ENCODE measurements around the gene NAALADL2. TPM values are rescaled to one million over a fixed set of nuclear protein-coding genes. Genes with fewer than 3 reads are reported as not detected.

Gene NAALADL2
- total and polyA plus RNA-seq, 2 donors (not counting 3 experiments of a cell fraction or from before 2014, with no cell fraction given), result 1.1 to 4.0 TPM

DNA sequence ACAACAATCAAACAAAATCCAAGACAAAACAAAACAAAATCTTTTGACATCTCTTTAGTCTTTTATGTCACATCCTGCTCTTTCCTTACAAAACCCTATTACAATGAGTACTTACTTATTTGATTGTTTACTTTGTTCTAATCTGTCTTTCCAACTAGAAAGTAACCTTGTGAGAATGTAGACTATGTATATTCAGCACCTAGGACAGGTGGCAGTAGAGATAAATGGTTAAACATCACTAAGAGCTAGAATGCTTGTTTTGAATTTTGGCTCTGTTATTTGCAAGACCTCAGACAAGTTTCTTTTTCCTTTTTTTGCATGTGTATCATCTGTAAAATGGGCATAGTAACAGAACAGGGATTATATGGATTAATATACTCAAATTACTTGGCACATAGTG lies 33.1 kb upstream of the NAALADL2 start:
- BruUV-seq (replicated peaks), result no TSS peak
- dilution Hi-C loops (cut with MboI; ENCODE audit: extremely low pct_ligation_motif_present, low sequenced_read_pairs), result no loop called here
- Histone ChIP-seq H2AFZ (ENCODE audit: low read depth, low read length) (no peak overlapping the region), H3K79me2 (ENCODE audit: control insufficient read depth, insufficient read depth, low read length) (no peaks in the 10 kb centered on the region), H3K4me2 (ENCODE audit: insufficient read depth, low read length) (no peak overlapping the region), H3K9me3 (replicated peaks; ENCODE audit: control insufficient read depth, insufficient read depth, low read length) (no peaks in the 10 kb centered on the region), H3K36me3 (ENCODE audit: control insufficient read depth in 2 of 2, extremely low read depth in 1 of 2, insufficient read depth in 2 of 2, low read length in 2 of 2) (no peaks in the 10 kb centered on the region), H3K4me3 (replicated peaks in 1 of 3; ENCODE audit: insufficient read depth in 1 of 3, low read depth in 1 of 3, low read length in 3 of 3) (no peak overlapping the region), H4K20me1 (replicated peaks; ENCODE audit: control insufficient read depth, extremely low read depth, insufficient read depth, low read length) (no peaks in the 10 kb centered on the region), H3K9me1 (replicated peaks; ENCODE audit: control insufficient read depth, extremely low read depth, insufficient read depth, low read length) (no peaks in the 10 kb centered on the region), H3K4me1 (ENCODE audit: control insufficient read depth, extremely low read depth, insufficient read depth, low read length) (no peaks in the 10 kb centered on the region), H3K27me3 (ENCODE audit: control insufficient read depth in 2 of 2, insufficient read depth in 2 of 2, low read length in 2 of 2) (no peaks in the 10 kb centered on the region), H3K27ac (ENCODE audit: insufficient read depth, low read depth, low read length) (no peak overlapping the region), H3K9ac (replicated peaks; ENCODE audit: extremely low read depth, insufficient read depth, low read length) (no peak overlapping the region)
- CTCF ChIA-PET, result no interaction called here
- intact Hi-C loops (cut with micrococcal nuclease), result no loop called here
- TF ChIP-seq POLR2A (IDR thresholded peaks at IDR 0.05; ENCODE audit: low read depth, low read length) (no peak), MYC (IDR thresholded peaks at IDR 0.05; ENCODE audit: low read depth, low read length) (no peak)
- FAIRE-seq (no peak), DNase-seq (ENCODE audit: low read depth, low spot score) (no peak)
- POLR2A ChIA-PET, result no interaction called here

DNA sequence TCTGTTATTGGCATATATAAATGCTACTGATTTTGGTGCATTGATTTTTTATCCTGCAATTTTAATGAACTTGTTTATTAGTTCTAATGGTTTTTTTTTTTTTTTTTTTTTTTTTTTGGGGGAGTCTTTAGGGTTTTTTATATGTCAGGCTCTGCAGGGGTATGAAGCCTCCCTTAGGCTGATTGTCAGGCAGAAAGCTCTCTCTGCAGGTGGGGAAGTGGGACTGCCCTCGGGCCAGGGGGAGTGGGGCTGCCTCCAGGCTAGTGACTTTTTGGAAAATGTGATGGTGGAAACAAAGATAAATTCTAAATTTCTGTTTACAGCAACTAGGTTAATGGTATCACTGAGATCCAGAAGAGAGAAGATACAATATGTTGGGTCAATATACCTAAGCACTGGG lies 14.4 kb upstream of the NAALADL2 start:
- H2AFZ ChIP-seq (ENCODE audit: low read depth, low read length), result no peak overlapping the region
- H3K9me3 ChIP-seq (replicated peaks; ENCODE audit: control insufficient read depth, insufficient read depth, low read length), result no peaks in the 10 kb centered on the region
- BruUV-seq (replicated peaks), result no TSS peak
- dilution Hi-C loops (cut with MboI; ENCODE audit: extremely low pct_ligation_motif_present, low sequenced_read_pairs) (no loop called here), intact Hi-C loops (cut with micrococcal nuclease) (no loop called here)
- H3K36me3 ChIP-seq (ENCODE audit: control insufficient read depth in 2 of 2, extremely low read depth in 1 of 2, insufficient read depth in 2 of 2, low read length in 2 of 2), result no peaks in the 10 kb centered on the region
- H3K4me2 ChIP-seq (ENCODE audit: insufficient read depth, low read length), result no peak overlapping the region
- ChIA-PET POLR2A (no interaction called here), CTCF (no interaction called here)
- no peak for FAIRE-seq
- H3K27me3 ChIP-seq (ENCODE audit: control insufficient read depth in 2 of 2, insufficient read depth in 2 of 2, low read length in 2 of 2), result no peaks in the 10 kb centered on the region
- no peak overlapping the region for H3K4me3 ChIP-seq (replicated peaks in 1 of 3; ENCODE audit: insufficient read depth in 1 of 3, low read depth in 1 of 3, low read length in 3 of 3)
- H3K9me1 ChIP-seq (replicated peaks; ENCODE audit: control insufficient read depth, extremely low read depth, insufficient read depth, low read length), result no peaks in the 10 kb centered on the region
- H4K20me1 ChIP-seq (replicated peaks; ENCODE audit: control insufficient read depth, extremely low read depth, insufficient read depth, low read length), result no peaks in the 10 kb centered on the region
- TF ChIP-seq, protein P1, sequence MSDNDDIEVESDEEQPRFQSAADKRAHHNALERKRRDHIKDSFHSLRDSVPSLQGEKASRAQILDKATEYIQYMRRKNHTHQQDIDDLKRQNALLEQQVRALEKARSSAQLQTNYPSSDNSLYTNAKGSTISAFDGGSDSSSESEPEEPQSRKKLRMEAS (IDR thresholded peaks at IDR 0.05; ENCODE audit: insufficient read depth, insufficient read length), result no peak
- TF ChIP-seq POLR2AphosphoS5 (IDR thresholded peaks at IDR 0.05; ENCODE audit: insufficient read depth, low read depth, low read length) (no peak), JUN (IDR thresholded peaks at IDR 0.05; ENCODE audit: borderline replicate concordance, insufficient read depth, insufficient read length, low read depth) (no peak), EZH2 (IDR thresholded peaks at IDR 0.05; ENCODE audit: borderline replicate concordance, low read depth, low read length, severe bottlenecking) (no peak), FOS (IDR thresholded peaks at IDR 0.05; ENCODE audit: borderline replicate concordance, insufficient read depth, low read length) (no peak), MYC (IDR thresholded peaks at IDR 0.05; ENCODE audit: low read depth, low read length) (no peak), GATA2 (IDR thresholded peaks at IDR 0.05; ENCODE audit: insufficient read depth, insufficient read length, low read depth, low read length) (no peak), POLR2A (IDR thresholded peaks at IDR 0.05; ENCODE audit: low read depth, low read length) (no peak)
- TF ChIP-seq, protein P2, sequence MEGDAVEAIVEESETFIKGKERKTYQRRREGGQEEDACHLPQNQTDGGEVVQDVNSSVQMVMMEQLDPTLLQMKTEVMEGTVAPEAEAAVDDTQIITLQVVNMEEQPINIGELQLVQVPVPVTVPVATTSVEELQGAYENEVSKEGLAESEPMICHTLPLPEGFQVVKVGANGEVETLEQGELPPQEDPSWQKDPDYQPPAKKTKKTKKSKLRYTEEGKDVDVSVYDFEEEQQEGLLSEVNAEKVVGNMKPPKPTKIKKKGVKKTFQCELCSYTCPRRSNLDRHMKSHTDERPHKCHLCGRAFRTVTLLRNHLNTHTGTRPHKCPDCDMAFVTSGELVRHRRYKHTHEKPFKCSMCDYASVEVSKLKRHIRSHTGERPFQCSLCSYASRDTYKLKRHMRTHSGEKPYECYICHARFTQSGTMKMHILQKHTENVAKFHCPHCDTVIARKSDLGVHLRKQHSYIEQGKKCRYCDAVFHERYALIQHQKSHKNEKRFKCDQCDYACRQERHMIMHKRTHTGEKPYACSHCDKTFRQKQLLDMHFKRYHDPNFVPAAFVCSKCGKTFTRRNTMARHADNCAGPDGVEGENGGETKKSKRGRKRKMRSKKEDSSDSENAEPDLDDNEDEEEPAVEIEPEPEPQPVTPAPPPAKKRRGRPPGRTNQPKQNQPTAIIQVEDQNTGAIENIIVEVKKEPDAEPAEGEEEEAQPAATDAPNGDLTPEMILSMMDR (IDR thresholded peaks at IDR 0.05; ENCODE audit: extremely low read depth in 1 of 2, insufficient read depth in 1 of 2, low read depth in 1 of 2, low read length in 2 of 2), result no peak
- DNase-seq (ENCODE audit: low read depth, low spot score), result no peak
- no peaks in the 10 kb centered on the region for H3K4me1 ChIP-seq (ENCODE audit: control insufficient read depth, extremely low read depth, insufficient read depth, low read length)
- no peak overlapping the region for H3K9ac ChIP-seq (replicated peaks; ENCODE audit: extremely low read depth, insufficient read depth, low read length)
- no peak overlapping the region for H3K27ac ChIP-seq (ENCODE audit: insufficient read depth, low read depth, low read length)
- no peaks in the 10 kb centered on the region for H3K79me2 ChIP-seq (ENCODE audit: control insufficient read depth, insufficient read depth, low read length)

Data from endothelial cell of umbilical vein (primary cell).